ENCODE data around the gene TRAF6. TPM values are rescaled to one million over a fixed set of nuclear protein-coding genes. Genes with fewer than 3 reads are reported as not detected.
A peak's percentile ranks its signal among the peaks of the same experiment; 100 is the strongest.

The TRAF6 gene
- total and polyA plus RNA-seq, 2 donors (not counting 3 experiments of a cell fraction or from before 2014, with no cell fraction given): 6.0 to 14.2 TPM

DNA sequence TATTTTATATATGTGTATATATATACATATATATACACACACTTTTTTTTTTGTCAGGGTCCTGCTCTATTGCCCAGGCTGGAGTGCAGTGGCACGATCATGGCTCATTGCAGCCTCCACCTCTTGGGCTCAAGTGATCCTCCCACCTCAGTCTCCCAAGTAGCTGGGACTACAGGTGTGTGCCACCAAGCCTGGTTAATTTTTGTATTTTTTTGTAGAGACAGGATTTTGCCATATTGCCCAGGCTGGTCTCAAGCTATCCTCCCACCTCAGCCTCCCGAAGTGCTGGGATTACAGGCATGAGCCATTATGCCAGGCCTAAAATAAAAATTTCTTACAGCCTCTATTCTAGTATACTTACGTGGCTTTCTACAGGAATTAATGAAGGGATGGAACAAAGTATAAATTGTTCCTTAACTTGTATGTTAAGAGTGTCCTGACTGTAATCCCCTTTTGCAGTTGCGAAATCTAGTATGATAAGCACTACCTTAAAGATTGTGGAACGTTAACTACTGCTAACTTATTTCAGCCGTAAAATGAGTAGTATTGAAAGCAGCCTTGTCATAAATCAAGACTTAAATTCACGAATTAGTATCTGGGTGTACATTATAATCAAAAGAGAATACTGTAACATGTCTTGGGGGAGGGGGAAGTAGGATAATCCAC, 2.1 kb downstream of the TRAF6 start:
- no peaks in the 10 kb centered on the region for H3K9me3 ChIP-seq (replicated peaks; ENCODE audit: control insufficient read depth, insufficient read depth, low read length)
- peaks cover 2% of the 10 kb centered on the region for H4K20me1 ChIP-seq (replicated peaks; ENCODE audit: control insufficient read depth, extremely low read depth, insufficient read depth, low read length)
- ChIA-PET CTCF (interaction anchor here (0.7 to 2.9 kb wide), 6 partner anchors 7 to 215 kb away, joined by 3 to 36 read pairs (median 10); no protein-coding TSS in a partner anchor), POLR2A (no interaction called here)
- H3K4me1 ChIP-seq (ENCODE audit: control insufficient read depth, extremely low read depth, insufficient read depth, low read length): peaks cover 16% of the 10 kb centered on the region
- H2AFZ ChIP-seq (ENCODE audit: low read depth, low read length): no peak overlapping the region
- intact Hi-C loops (cut with micrococcal nuclease) (loop anchor here (10.0 kb wide), 1 partner anchor 1533 kb away; no protein-coding TSS in a partner anchor), dilution Hi-C loops (cut with MboI; ENCODE audit: extremely low pct_ligation_motif_present, low sequenced_read_pairs) (no loop called here)
- H3K9me1 ChIP-seq (replicated peaks; ENCODE audit: control insufficient read depth, extremely low read depth, insufficient read depth, low read length): no peaks in the 10 kb centered on the region
- TF ChIP-seq POLR2AphosphoS5 (IDR thresholded peaks at IDR 0.05; ENCODE audit: insufficient read depth, low read depth, low read length): no peak
- no peak for TF ChIP-seq POLR2A (IDR thresholded peaks at IDR 0.05; ENCODE audit: low read depth, low read length)
- TF ChIP-seq JUN (IDR thresholded peaks at IDR 0.05; ENCODE audit: borderline replicate concordance, insufficient read depth, insufficient read length, low read depth): no peak
- no peaks in the 10 kb centered on the region for H3K27me3 ChIP-seq (ENCODE audit: control insufficient read depth in 2 of 2, insufficient read depth in 2 of 2, low read length in 2 of 2)
- H3K9ac ChIP-seq (replicated peaks; ENCODE audit: extremely low read depth, insufficient read depth, low read length): no peak overlapping the region
- H3K79me2 ChIP-seq (ENCODE audit: control insufficient read depth, insufficient read depth, low read length): peaks cover 51% of the 10 kb centered on the region
- H3K36me3 ChIP-seq (ENCODE audit: control insufficient read depth in 2 of 2, extremely low read depth in 1 of 2, insufficient read depth in 2 of 2, low read length in 2 of 2): no peaks in the 10 kb centered on the region
- BruUV-seq (replicated peaks): no TSS peak
- DNase-seq (ENCODE audit: low read depth, low spot score) (no peak), FAIRE-seq (no peak)
- H3K4me3 ChIP-seq (replicated peaks in 1 of 3; ENCODE audit: insufficient read depth in 1 of 3, low read depth in 1 of 3, low read length in 3 of 3): peak overlapping the region in 1 of 3 experiments; percentile 88
- peak overlapping the region; percentile 95 for H3K4me2 ChIP-seq (ENCODE audit: insufficient read depth, low read length)
- H3K27ac ChIP-seq (ENCODE audit: insufficient read depth, low read depth, low read length): no peak overlapping the region

DNA sequence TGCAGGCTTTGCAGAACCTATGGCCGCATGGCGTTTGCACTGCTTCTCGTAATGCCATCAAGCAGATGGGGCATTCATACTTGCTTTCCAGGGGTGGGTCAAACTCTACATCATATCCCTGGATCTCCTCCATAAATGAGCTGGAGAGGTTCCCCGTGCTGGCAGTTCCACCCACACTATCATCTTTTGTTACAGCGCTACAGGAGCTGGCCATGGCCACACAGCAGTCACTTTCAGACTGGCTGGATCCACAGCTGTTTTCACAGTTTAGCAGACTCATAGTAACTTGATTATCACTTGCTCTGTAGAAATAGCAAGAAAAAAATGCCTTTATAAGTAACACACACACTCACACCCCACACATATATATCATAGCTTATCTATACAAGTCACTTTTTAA, 8.8 kb downstream of the TRAF6 start:
- Histone ChIP-seq H3K36me3 (ENCODE audit: control insufficient read depth in 2 of 2, extremely low read depth in 1 of 2, insufficient read depth in 2 of 2, low read length in 2 of 2) (peaks cover 4 to 14% of the 10 kb centered on the region in 2 experiments), H3K9me1 (replicated peaks; ENCODE audit: control insufficient read depth, extremely low read depth, insufficient read depth, low read length) (no peaks in the 10 kb centered on the region), H3K79me2 (ENCODE audit: control insufficient read depth, insufficient read depth, low read length) (peaks cover 39% of the 10 kb centered on the region), H3K27ac (ENCODE audit: insufficient read depth, low read depth, low read length) (peak overlapping the region; percentile 79), H3K27me3 (ENCODE audit: control insufficient read depth in 2 of 2, insufficient read depth in 2 of 2, low read length in 2 of 2) (no peaks in the 10 kb centered on the region), H3K9ac (replicated peaks; ENCODE audit: extremely low read depth, insufficient read depth, low read length) (no peak overlapping the region), H3K9me3 (replicated peaks; ENCODE audit: control insufficient read depth, insufficient read depth, low read length) (no peaks in the 10 kb centered on the region), H3K4me2 (ENCODE audit: insufficient read depth, low read length) (peak overlapping the region; percentile 49), H3K4me1 (ENCODE audit: control insufficient read depth, extremely low read depth, insufficient read depth, low read length) (peaks cover 19% of the 10 kb centered on the region), H4K20me1 (replicated peaks; ENCODE audit: control insufficient read depth, extremely low read depth, insufficient read depth, low read length) (no peaks in the 10 kb centered on the region), H3K4me3 (replicated peaks in 1 of 3; ENCODE audit: insufficient read depth in 1 of 3, low read depth in 1 of 3, low read length in 3 of 3) (no peak overlapping the region), H2AFZ (ENCODE audit: low read depth, low read length) (no peak overlapping the region)
- no peak for FAIRE-seq
- no TSS peak for BruUV-seq (replicated peaks)
- intact Hi-C loops (cut with micrococcal nuclease) (loop anchor here (10.0 kb wide), 1 partner anchor 1526 kb away; no protein-coding TSS in a partner anchor), dilution Hi-C loops (cut with MboI; ENCODE audit: extremely low pct_ligation_motif_present, low sequenced_read_pairs) (no loop called here)
- DNase-seq (ENCODE audit: low read depth, low spot score): no peak
- ChIA-PET CTCF (interaction anchor here (0.6 to 3.6 kb wide), 6 partner anchors 8 to 209 kb away, joined by 3 to 41 read pairs (median 10); partner anchors contain the start of gene TRAF6), POLR2A (interaction anchor here (1.1 kb wide), 1 partner anchor 13 kb away, joined by 4 read pairs; no protein-coding TSS in a partner anchor)
- TF ChIP-seq FOS (IDR thresholded peaks at IDR 0.05; ENCODE audit: borderline replicate concordance, insufficient read depth, low read length) (no peak), POLR2A (IDR thresholded peaks at IDR 0.05; ENCODE audit: low read depth, low read length) (no peak), JUN (IDR thresholded peaks at IDR 0.05; ENCODE audit: borderline replicate concordance, insufficient read depth, insufficient read length, low read depth) (no peak), EZH2 (IDR thresholded peaks at IDR 0.05; ENCODE audit: borderline replicate concordance, low read depth, low read length, severe bottlenecking) (no peak), GATA2 (IDR thresholded peaks at IDR 0.05; ENCODE audit: insufficient read depth, insufficient read length, low read depth, low read length) (no peak), MYC (IDR thresholded peaks at IDR 0.05; ENCODE audit: low read depth, low read length) (no peak), POLR2AphosphoS5 (IDR thresholded peaks at IDR 0.05; ENCODE audit: insufficient read depth, low read depth, low read length) (no peak)
- TF ChIP-seq, protein P1, sequence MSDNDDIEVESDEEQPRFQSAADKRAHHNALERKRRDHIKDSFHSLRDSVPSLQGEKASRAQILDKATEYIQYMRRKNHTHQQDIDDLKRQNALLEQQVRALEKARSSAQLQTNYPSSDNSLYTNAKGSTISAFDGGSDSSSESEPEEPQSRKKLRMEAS (IDR thresholded peaks at IDR 0.05; ENCODE audit: insufficient read depth, insufficient read length): no peak
- TF ChIP-seq, protein P2, sequence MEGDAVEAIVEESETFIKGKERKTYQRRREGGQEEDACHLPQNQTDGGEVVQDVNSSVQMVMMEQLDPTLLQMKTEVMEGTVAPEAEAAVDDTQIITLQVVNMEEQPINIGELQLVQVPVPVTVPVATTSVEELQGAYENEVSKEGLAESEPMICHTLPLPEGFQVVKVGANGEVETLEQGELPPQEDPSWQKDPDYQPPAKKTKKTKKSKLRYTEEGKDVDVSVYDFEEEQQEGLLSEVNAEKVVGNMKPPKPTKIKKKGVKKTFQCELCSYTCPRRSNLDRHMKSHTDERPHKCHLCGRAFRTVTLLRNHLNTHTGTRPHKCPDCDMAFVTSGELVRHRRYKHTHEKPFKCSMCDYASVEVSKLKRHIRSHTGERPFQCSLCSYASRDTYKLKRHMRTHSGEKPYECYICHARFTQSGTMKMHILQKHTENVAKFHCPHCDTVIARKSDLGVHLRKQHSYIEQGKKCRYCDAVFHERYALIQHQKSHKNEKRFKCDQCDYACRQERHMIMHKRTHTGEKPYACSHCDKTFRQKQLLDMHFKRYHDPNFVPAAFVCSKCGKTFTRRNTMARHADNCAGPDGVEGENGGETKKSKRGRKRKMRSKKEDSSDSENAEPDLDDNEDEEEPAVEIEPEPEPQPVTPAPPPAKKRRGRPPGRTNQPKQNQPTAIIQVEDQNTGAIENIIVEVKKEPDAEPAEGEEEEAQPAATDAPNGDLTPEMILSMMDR (IDR thresholded peaks at IDR 0.05; ENCODE audit: extremely low read depth in 1 of 2, insufficient read depth in 1 of 2, low read depth in 1 of 2, low read length in 2 of 2): no peak
